Loucy (cell line): ENCODE data around the gene AADACL4.

Source experiments
- H2AFZ ChIP-seq: fragments of 200-600 bp; sonication (generic); 2 replicates; pipeline ENCODE4 v1.6.0; 2016; ENCODE audit warnings: antibody characterized with exemption, mild to moderate bottlenecking, low read length, moderate library complexity
- H3F3A ChIP-seq: fragments of 200-600 bp; 2 replicates; pipeline ENCODE4 v1.6.0; 2016; ENCODE audit warnings: antibody characterized with exemption, low read depth, mild to moderate bottlenecking
- H3K27me3 ChIP-seq: fragments of 200-600 bp; sonication (generic); 2 replicates; pipeline ENCODE4 v1.6.1; 2014; ENCODE audit warnings: low read length, mild to moderate bottlenecking; ENCODE audit not compliant: insufficient read depth, poor library complexity, severe bottlenecking
- H3K36me3 ChIP-seq: fragments of 200-600 bp; sonication (generic); 2 replicates; pipeline ENCODE4 v1.6.1; 2016; ENCODE audit warnings: low read length; ENCODE audit not compliant: insufficient read depth
- H3K4me1 ChIP-seq: fragments of 200-600 bp; sonication (generic); 2 replicates; pipeline ENCODE4 v1.5.1; 2014; ENCODE audit warnings: low read length, mild to moderate bottlenecking; ENCODE audit not compliant: insufficient read depth, poor library complexity, severe bottlenecking
- H3K4me2 ChIP-seq: fragments of 200-600 bp; sonication (generic); 2 replicates; pipeline ENCODE4 v1.6.0; 2014; ENCODE audit warnings: antibody characterized with exemption, low read length, low read depth, mild to moderate bottlenecking; ENCODE audit not compliant: poor library complexity, severe bottlenecking
- H3K4me3 ChIP-seq: fragments of 200-600 bp; sonication (generic); 2 replicates; pipeline ENCODE4 v1.5.1; 2014; ENCODE audit warnings: low read length, mild to moderate bottlenecking, mixed read lengths; ENCODE audit not compliant: poor library complexity, severe bottlenecking
- H3K79me2 ChIP-seq: fragments of 200-600 bp; sonication (generic); 2 replicates; pipeline ENCODE4 v1.6.1; 2014; ENCODE audit warnings: low read length; ENCODE audit not compliant: insufficient read depth
- H3K9ac ChIP-seq: fragments of 200-600 bp; sonication (generic); 2 replicates; pipeline ENCODE4 v1.6.0; 2014; ENCODE audit warnings: mild to moderate bottlenecking, low read depth, low read length, moderate library complexity; ENCODE audit not compliant: poor library complexity, severe bottlenecking
- H3K9me2 ChIP-seq: fragments of 200-600 bp; sonication (generic); replicated peaks from 2 replicates; pipeline ENCODE4 v1.6.1; 2016; ENCODE audit warnings: low read depth, low read length, mixed read lengths
- H3K9me3 ChIP-seq: fragments of 200-600 bp; sonication (generic); 2 replicates; pipeline ENCODE4 v1.6.1; 2014; ENCODE audit warnings: mild to moderate bottlenecking, antibody characterized with exemption, low read length, low read depth; ENCODE audit not compliant: insufficient read depth
- H4K20me1 ChIP-seq: fragments of 200-600 bp; sonication (generic); 2 replicates; pipeline ENCODE4 v1.6.0; 2014; ENCODE audit warnings: antibody characterized with exemption, low read length, mild to moderate bottlenecking; ENCODE audit not compliant: insufficient read depth, poor library complexity, severe bottlenecking
- CTCF ChIP-seq: fragments of 200-600 bp; sonication (generic); conservative IDR thresholded peaks from 2 replicates; pipeline ENCODE4 v1.5.1; 2014; ENCODE audit warnings: mild to moderate bottlenecking, antibody characterized with exemption, low read length
- EZH2phosphoT487 ChIP-seq: fragments of 200-600 bp; IDR thresholded peaks from 2 replicates; pipeline ENCODE4 v1.6.1; 2018; ENCODE audit warnings: antibody characterized with exemption, mild to moderate bottlenecking, moderate library complexity, borderline replicate concordance

The AADACL4 gene

GRCh38 chr1:12709696-12710095 is 65.8 kb downstream of the AADACL4 start:
- Histone ChIP-seq H3F3A (no peaks in the 10 kb centered on the region), H3K79me2 (no peaks in the 10 kb centered on the region), H3K9me3 (no peaks in the 10 kb centered on the region), H3K36me3 (no peaks in the 10 kb centered on the region), H3K27me3 (no peaks in the 10 kb centered on the region), H2AFZ (no peak overlapping the region), H3K4me1 (no peaks in the 10 kb centered on the region), H3K9me2 (no peaks in the 10 kb centered on the region), H3K4me3 (no peak overlapping the region), H3K9ac (no peak overlapping the region), H3K4me2 (no peak overlapping the region), H4K20me1 (no peaks in the 10 kb centered on the region)
- TF ChIP-seq CTCF (no peak), EZH2phosphoT487 (no peak)

- H2AFZ ChIP-seq = no peak overlapping the region
- no peak overlapping the region for H3K4me3 ChIP-seq
- no peak overlapping the region for H3K4me2 ChIP-seq
- no peaks in the 10 kb centered on the region for H3K4me1 ChIP-seq
- no peaks in the 10 kb centered on the region for H3K79me2 ChIP-seq
- no peaks in the 10 kb centered on the region for H3K9me2 ChIP-seq
- H4K20me1 ChIP-seq = no peaks in the 10 kb centered on the region
- no peaks in the 10 kb centered on the region for H3K36me3 ChIP-seq
- no peak overlapping the region for H3K9ac ChIP-seq
- TF ChIP-seq EZH2phosphoT487 = no peak
- TF ChIP-seq CTCF = no peak
- H3K9me3 ChIP-seq = no peaks in the 10 kb centered on the region
- H3K27me3 ChIP-seq = no peaks in the 10 kb centered on the region
- H3F3A ChIP-seq = no peaks in the 10 kb centered on the region
These were observed 67.7 kb downstream of the AADACL4 start for GRCh38 chr1:12711536-12711935.

- no peaks in the 10 kb centered on the region for H3K36me3 ChIP-seq
- no peak overlapping the region for H3K9ac ChIP-seq
- no peak overlapping the region for H3K4me2 ChIP-seq
- no peaks in the 10 kb centered on the region for H3K9me2 ChIP-seq
- no peaks in the 10 kb centered on the region for H3K27me3 ChIP-seq
- H2AFZ ChIP-seq = no peak overlapping the region
- H3F3A ChIP-seq = no peaks in the 10 kb centered on the region
- TF ChIP-seq CTCF (no peak), EZH2phosphoT487 (no peak)
- H3K4me1 ChIP-seq = no peaks in the 10 kb centered on the region
- no peaks in the 10 kb centered on the region for H4K20me1 ChIP-seq
- H3K9me3 ChIP-seq = no peaks in the 10 kb centered on the region
- H3K79me2 ChIP-seq = no peaks in the 10 kb centered on the region
- no peak overlapping the region for H3K4me3 ChIP-seq
These were observed 68.2 kb downstream of the AADACL4 start for GRCh38 chr1:12712076-12712475.
